WTC11 (cell line): ENCODE data around the gene MTA2. TPM values are rescaled to one million over a fixed set of nuclear protein-coding genes. Genes with fewer than 3 reads are reported as not detected.

Source experiments
- ATAC-seq: fragments of 200-7000 bp; cut with Tn5 transposase; 2 replicates; pipeline ENCODE4 v1.10.0; 2021; ENCODE audit warnings: mild to moderate bottlenecking, moderate library complexity
- CTCF ChIA-PET: fragments of 300-600 bp; sonication (Branson Sonifier 250); formaldehyde crosslinking; loops from one replicate; lab custom pipeline; 2021; ENCODE audit warnings: antibody characterized with exemption; lab: Charles Lee
- POLR2A ChIA-PET: fragments of 350-600 bp; sonication (Branson Sonifier 250); formaldehyde crosslinking; loops from one replicate; lab custom pipeline; 2021; ENCODE audit warnings: antibody characterized with exemption; lab: Charles Lee
- DNase-seq: peaks from one replicate; pipeline ENCODE4 v3.0.0; 2021; ENCODE audit warnings: low spot score
- H3K27ac Mint-ChIP-seq: 2 replicates; pipeline ENCODE4 v1.8.0; 2021; ENCODE audit warnings: mixed read lengths
- H3K27me3 Mint-ChIP-seq: 2 replicates; pipeline ENCODE4 v1.8.0; 2021; ENCODE audit warnings: low read depth, mild to moderate bottlenecking, moderate library complexity, mixed read lengths
- H3K36me3 Mint-ChIP-seq: 2 replicates; pipeline ENCODE4 v1.8.0; 2021; ENCODE audit warnings: mixed read lengths
- H3K4me1 Mint-ChIP-seq: 2 replicates; pipeline ENCODE4 v1.8.0; 2022; ENCODE audit warnings: mixed read lengths
- H3K4me3 Mint-ChIP-seq: 2 replicates; pipeline ENCODE4 v1.8.0; 2021; ENCODE audit warnings: mild to moderate bottlenecking, moderate library complexity, mixed read lengths
- H3K9me3 Mint-ChIP-seq: 2 replicates; pipeline ENCODE4 v1.8.0; 2021; ENCODE audit warnings: mixed read lengths
- GABPB1 ChIP-seq: sonication (generic); formaldehyde crosslinking; IDR thresholded peaks from 2 replicates; pipeline ENCODE4 v1.8.1; 2023; ENCODE audit warnings: mild to moderate bottlenecking, missing genetic modification reagents
- GTF2I ChIP-seq: fragments of 250-450 bp; sonication (Bioruptor Pico); conservative IDR thresholded peaks from 2 replicates; pipeline ENCODE4 v1.4.0; 2021; ENCODE audit warnings: mild to moderate bottlenecking
- HMGA2 ChIP-seq: fragments of 250-450 bp; sonication (Bioruptor Pico); IDR thresholded peaks from 2 replicates; pipeline ENCODE4 v1.4.0; 2021; ENCODE audit warnings: mild to moderate bottlenecking, moderate library complexity
- KAT7 ChIP-seq: sonication (generic); formaldehyde crosslinking; IDR thresholded peaks from 2 replicates; pipeline ENCODE4 v1.8.1; 2023; ENCODE audit warnings: missing genetic modification reagents, mild to moderate bottlenecking, borderline replicate concordance
- OVOL2 ChIP-seq: fragments of 250-450 bp; sonication (Bioruptor Pico); IDR thresholded peaks from 2 replicates; pipeline ENCODE4 v1.9.0; 2021; ENCODE audit warnings: mild to moderate bottlenecking, borderline replicate concordance
- total RNA-seq: library from RNA; stranded (reverse); gene quantifications from 3 replicates; pipeline ENCODE4 v1.2.3, GENCODE V29; 2021
- TF ChIP-seq, protein P1 (sequence below): sonication (generic); formaldehyde crosslinking; IDR thresholded peaks from 2 replicates; pipeline ENCODE4 v1.8.0; 2022; ENCODE audit warnings: mild to moderate bottlenecking, missing genetic modification reagents
- TF ChIP-seq, protein P2 (sequence below): sonication (generic); formaldehyde crosslinking; IDR thresholded peaks from 2 replicates; pipeline ENCODE4 v1.8.0; 2022; ENCODE audit warnings: mild to moderate bottlenecking, missing genetic modification reagents
- TF ChIP-seq, protein P3 (sequence below): fragments of 250-450 bp; sonication (Bioruptor Pico); IDR thresholded peaks from 2 replicates; pipeline ENCODE4 v1.9.0; 2021; ENCODE audit warnings: mild to moderate bottlenecking
- TF ChIP-seq, protein P4 (sequence below): sonication (generic); formaldehyde crosslinking; IDR thresholded peaks from 2 replicates; pipeline ENCODE4 v1.8.1; 2023; ENCODE audit warnings: mild to moderate bottlenecking, missing genetic modification reagents, borderline replicate concordance
- TF ChIP-seq, protein P5 (sequence below): sonication (generic); formaldehyde crosslinking; IDR thresholded peaks from 2 replicates; pipeline ENCODE4 v1.8.0; 2022; ENCODE audit warnings: mild to moderate bottlenecking, missing genetic modification reagents
- TF ChIP-seq, protein P6 (sequence below): fragments of 250-450 bp; sonication (Bioruptor Pico); IDR thresholded peaks from 2 replicates; pipeline ENCODE4 v1.9.0; 2021; ENCODE audit warnings: moderate library complexity, mild to moderate bottlenecking, inconsistent platforms, borderline replicate concordance
- TF ChIP-seq, protein P7 (sequence below): sonication (generic); formaldehyde crosslinking; IDR thresholded peaks from 2 replicates; pipeline ENCODE4 v1.8.1; 2022; ENCODE audit warnings: low read depth, mild to moderate bottlenecking, moderate library complexity, missing genetic modification reagents, borderline replicate concordance
- TF ChIP-seq, protein P8 (sequence below): sonication (generic); formaldehyde crosslinking; conservative IDR thresholded peaks from 2 replicates; pipeline ENCODE4 v1.8.1; 2023; ENCODE audit warnings: mild to moderate bottlenecking, low read depth, missing genetic modification reagents, moderate library complexity
- TF ChIP-seq, protein P9 (sequence below): sonication (generic); formaldehyde crosslinking; IDR thresholded peaks from 2 replicates; pipeline ENCODE4 v1.8.1; 2022; ENCODE audit warnings: mild to moderate bottlenecking, missing genetic modification reagents, moderate library complexity, borderline replicate concordance

Gene MTA2
- total RNA-seq, 1 experiment from 2014 or later: 115 TPM

DNA sequence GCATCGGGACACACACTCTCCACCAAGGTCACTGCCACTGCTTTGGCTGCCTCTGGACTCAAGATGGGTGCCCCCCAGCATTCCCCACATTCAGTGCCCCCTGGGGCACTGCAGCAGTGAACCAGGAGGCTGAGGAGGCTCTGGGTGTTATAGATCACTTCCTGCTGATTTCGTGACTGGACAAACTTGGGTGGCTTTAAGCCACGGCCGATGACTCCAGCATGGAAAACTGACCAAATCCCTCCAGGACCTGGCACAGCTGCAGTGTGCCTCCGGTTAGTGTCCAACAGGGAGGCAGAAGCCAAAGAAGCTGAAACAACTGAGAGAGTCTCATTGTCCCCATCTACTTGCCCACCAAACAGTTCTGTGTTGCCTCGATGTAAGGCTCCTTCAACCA is 45.9 kb upstream of the MTA2 start:
- POLR2A ChIA-PET: interaction anchor here (0.5 to 6.3 kb wide), 5 partner anchors 18 to 209 kb away, joined by 4 to 42 read pairs (median 9); partner anchors contain the start of genes C11orf98, CSKMT, LBHD1 and STX5

DNA sequence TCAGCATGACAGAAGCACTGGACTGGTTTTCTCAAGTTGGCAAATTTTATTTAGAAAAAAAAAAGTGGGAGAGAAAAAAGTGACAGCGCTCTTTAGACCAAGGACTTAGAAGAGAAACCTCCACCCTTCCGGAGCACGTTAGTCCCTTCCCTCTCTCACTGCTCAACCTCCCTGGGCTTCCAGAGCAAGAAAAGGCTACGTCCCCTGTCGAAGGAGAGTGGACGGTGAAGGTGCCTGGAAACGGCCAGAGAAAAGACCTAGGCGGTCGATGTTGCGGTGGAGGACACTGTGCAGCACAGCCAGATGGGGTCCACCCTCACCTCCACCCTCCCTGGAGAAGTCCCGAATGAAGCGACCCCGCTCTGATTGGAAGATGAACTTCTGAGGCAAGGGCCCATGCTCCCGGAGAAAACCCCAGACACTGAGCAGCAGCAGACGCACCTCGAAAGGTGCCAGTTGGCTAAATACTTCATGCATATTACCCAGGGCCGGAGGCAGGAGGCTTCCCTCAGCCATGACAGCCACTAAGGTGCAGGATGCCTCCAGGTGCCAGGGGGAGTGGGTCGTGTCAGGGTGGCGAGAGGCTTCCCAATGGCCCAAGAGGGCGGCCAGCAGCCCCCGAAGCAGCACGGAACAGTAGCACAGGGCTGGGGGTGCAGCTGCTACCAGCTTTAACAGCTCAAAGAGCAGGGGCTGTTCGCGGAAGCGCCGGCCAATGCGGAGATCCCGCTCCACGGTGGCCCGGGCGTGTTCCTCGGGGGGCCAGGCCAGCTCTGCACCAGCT is 45.4 kb upstream of the MTA2 start:
- no peaks in the 10 kb centered on the region for H3K27me3 Mint-ChIP-seq
- H3K4me3 Mint-ChIP-seq: peak overlapping the region; percentile 99
- H3K9me3 Mint-ChIP-seq: no peaks in the 10 kb centered on the region
- ChIA-PET CTCF (interaction anchor here (0.6 to 2.2 kb wide), 11 partner anchors 8 to 223 kb away, joined by 3 to 7 read pairs (median 3); partner anchors contain the start of genes BSCL2, C11orf98, CSKMT and GNG3), POLR2A (interaction anchor here (0.6 to 6.3 kb wide), 8 partner anchors 18 to 271 kb away, joined by 3 to 42 read pairs (median 6); partner anchors contain the start of genes C11orf98, CSKMT, EEF1G and HNRNPUL2)
- peaks cover 36% of the 10 kb centered on the region for H3K36me3 Mint-ChIP-seq
- H3K27ac Mint-ChIP-seq: 0 out of 2 replicates have a peak overlapping the region, but pooled peaks have one; percentile 23
- ATAC-seq: peak; percentile 11
- DNase-seq: no peak
- H3K4me1 Mint-ChIP-seq: peaks cover 10% of the 10 kb centered on the region
- no peak for TF ChIP-seq GTF2I (CRISPR knock-in tag)
- TF ChIP-seq, protein P1, sequence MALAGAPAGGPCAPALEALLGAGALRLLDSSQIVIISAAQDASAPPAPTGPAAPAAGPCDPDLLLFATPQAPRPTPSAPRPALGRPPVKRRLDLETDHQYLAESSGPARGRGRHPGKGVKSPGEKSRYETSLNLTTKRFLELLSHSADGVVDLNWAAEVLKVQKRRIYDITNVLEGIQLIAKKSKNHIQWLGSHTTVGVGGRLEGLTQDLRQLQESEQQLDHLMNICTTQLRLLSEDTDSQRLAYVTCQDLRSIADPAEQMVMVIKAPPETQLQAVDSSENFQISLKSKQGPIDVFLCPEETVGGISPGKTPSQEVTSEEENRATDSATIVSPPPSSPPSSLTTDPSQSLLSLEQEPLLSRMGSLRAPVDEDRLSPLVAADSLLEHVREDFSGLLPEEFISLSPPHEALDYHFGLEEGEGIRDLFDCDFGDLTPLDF (CRISPR knock-in tag): 0 out of 2 replicates have a peak, but pooled peaks have one; percentile 7
- TF ChIP-seq, protein P2, sequence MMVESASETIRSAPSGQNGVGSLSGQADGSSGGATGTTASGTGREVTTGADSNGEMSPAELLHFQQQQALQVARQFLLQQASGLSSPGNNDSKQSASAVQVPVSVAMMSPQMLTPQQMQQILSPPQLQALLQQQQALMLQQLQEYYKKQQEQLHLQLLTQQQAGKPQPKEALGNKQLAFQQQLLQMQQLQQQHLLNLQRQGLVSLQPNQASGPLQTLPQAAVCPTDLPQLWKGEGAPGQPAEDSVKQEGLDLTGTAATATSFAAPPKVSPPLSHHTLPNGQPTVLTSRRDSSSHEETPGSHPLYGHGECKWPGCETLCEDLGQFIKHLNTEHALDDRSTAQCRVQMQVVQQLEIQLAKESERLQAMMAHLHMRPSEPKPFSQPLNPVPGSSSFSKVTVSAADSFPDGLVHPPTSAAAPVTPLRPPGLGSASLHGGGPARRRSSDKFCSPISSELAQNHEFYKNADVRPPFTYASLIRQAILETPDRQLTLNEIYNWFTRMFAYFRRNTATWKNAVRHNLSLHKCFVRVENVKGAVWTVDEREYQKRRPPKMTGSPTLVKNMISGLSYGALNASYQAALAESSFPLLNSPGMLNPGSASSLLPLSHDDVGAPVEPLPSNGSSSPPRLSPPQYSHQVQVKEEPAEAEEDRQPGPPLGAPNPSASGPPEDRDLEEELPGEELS (CRISPR knock-in tag): peak; percentile 32; the same call in 1 of the 2 replicates
- TF ChIP-seq, protein P3, sequence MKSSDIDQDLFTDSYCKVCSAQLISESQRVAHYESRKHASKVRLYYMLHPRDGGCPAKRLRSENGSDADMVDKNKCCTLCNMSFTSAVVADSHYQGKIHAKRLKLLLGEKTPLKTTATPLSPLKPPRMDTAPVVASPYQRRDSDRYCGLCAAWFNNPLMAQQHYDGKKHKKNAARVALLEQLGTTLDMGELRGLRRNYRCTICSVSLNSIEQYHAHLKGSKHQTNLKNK (CRISPR knock-in tag): no peak
- TF ChIP-seq, protein P4, sequence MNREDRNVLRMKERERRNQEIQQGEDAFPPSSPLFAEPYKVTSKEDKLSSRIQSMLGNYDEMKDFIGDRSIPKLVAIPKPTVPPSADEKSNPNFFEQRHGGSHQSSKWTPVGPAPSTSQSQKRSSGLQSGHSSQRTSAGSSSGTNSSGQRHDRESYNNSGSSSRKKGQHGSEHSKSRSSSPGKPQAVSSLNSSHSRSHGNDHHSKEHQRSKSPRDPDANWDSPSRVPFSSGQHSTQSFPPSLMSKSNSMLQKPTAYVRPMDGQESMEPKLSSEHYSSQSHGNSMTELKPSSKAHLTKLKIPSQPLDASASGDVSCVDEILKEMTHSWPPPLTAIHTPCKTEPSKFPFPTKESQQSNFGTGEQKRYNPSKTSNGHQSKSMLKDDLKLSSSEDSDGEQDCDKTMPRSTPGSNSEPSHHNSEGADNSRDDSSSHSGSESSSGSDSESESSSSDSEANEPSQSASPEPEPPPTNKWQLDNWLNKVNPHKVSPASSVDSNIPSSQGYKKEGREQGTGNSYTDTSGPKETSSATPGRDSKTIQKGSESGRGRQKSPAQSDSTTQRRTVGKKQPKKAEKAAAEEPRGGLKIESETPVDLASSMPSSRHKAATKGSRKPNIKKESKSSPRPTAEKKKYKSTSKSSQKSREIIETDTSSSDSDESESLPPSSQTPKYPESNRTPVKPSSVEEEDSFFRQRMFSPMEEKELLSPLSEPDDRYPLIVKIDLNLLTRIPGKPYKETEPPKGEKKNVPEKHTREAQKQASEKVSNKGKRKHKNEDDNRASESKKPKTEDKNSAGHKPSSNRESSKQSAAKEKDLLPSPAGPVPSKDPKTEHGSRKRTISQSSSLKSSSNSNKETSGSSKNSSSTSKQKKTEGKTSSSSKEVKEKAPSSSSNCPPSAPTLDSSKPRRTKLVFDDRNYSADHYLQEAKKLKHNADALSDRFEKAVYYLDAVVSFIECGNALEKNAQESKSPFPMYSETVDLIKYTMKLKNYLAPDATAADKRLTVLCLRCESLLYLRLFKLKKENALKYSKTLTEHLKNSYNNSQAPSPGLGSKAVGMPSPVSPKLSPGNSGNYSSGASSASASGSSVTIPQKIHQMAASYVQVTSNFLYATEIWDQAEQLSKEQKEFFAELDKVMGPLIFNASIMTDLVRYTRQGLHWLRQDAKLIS (CRISPR knock-in tag): no peak
- TF ChIP-seq, protein P5, sequence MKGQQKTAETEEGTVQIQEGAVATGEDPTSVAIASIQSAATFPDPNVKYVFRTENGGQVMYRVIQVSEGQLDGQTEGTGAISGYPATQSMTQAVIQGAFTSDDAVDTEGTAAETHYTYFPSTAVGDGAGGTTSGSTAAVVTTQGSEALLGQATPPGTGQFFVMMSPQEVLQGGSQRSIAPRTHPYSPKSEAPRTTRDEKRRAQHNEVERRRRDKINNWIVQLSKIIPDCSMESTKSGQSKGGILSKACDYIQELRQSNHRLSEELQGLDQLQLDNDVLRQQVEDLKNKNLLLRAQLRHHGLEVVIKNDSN (CRISPR knock-in tag): no peak
- TF ChIP-seq HMGA2 (CRISPR knock-in tag): no peak

More for the DNA sequence above, 45.9 kb upstream of the MTA2 start:
- H3K27ac Mint-ChIP-seq: no peak overlapping the region; the same call in 1 of the 2 replicates
- CTCF ChIA-PET: interaction anchor here (0.8 to 1.1 kb wide), 2 partner anchors 17 kb away, joined by 3 to 4 read pairs; partner anchors contain the start of genes C11orf98 and CSKMT
- DNase-seq (no peak), ATAC-seq (no peak)
- peaks cover 14% of the 10 kb centered on the region for H3K4me1 Mint-ChIP-seq
- H3K4me3 Mint-ChIP-seq: no peak overlapping the region
- peaks cover 34% of the 10 kb centered on the region for H3K36me3 Mint-ChIP-seq
- TF ChIP-seq, protein P6, sequence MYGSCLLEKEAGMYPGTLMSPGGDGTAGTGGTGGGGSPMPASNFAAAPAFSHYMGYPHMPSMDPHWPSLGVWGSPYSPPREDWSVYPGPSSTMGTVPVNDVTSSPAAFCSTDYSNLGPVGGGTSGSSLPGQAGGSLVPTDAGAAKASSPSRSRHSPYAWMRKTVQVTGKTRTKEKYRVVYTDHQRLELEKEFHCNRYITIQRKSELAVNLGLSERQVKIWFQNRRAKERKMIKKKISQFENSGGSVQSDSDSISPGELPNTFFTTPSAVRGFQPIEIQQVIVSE (CRISPR knock-in tag): no peak
- TF ChIP-seq, protein P7, sequence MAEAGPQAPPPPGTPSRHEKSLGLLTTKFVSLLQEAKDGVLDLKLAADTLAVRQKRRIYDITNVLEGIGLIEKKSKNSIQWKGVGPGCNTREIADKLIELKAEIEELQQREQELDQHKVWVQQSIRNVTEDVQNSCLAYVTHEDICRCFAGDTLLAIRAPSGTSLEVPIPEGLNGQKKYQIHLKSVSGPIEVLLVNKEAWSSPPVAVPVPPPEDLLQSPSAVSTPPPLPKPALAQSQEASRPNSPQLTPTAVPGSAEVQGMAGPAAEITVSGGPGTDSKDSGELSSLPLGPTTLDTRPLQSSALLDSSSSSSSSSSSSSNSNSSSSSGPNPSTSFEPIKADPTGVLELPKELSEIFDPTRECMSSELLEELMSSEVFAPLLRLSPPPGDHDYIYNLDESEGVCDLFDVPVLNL (CRISPR knock-in tag): no peak
- no peak for TF ChIP-seq GABPB1 (CRISPR knock-in tag)
- TF ChIP-seq, protein P8, sequence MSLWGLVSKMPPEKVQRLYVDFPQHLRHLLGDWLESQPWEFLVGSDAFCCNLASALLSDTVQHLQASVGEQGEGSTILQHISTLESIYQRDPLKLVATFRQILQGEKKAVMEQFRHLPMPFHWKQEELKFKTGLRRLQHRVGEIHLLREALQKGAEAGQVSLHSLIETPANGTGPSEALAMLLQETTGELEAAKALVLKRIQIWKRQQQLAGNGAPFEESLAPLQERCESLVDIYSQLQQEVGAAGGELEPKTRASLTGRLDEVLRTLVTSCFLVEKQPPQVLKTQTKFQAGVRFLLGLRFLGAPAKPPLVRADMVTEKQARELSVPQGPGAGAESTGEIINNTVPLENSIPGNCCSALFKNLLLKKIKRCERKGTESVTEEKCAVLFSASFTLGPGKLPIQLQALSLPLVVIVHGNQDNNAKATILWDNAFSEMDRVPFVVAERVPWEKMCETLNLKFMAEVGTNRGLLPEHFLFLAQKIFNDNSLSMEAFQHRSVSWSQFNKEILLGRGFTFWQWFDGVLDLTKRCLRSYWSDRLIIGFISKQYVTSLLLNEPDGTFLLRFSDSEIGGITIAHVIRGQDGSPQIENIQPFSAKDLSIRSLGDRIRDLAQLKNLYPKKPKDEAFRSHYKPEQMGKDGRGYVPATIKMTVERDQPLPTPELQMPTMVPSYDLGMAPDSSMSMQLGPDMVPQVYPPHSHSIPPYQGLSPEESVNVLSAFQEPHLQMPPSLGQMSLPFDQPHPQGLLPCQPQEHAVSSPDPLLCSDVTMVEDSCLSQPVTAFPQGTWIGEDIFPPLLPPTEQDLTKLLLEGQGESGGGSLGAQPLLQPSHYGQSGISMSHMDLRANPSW (CRISPR knock-in tag): no peak
- no peak for TF ChIP-seq KAT7 (CRISPR knock-in tag)
- TF ChIP-seq, protein P9, sequence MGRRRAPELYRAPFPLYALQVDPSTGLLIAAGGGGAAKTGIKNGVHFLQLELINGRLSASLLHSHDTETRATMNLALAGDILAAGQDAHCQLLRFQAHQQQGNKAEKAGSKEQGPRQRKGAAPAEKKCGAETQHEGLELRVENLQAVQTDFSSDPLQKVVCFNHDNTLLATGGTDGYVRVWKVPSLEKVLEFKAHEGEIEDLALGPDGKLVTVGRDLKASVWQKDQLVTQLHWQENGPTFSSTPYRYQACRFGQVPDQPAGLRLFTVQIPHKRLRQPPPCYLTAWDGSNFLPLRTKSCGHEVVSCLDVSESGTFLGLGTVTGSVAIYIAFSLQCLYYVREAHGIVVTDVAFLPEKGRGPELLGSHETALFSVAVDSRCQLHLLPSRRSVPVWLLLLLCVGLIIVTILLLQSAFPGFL (CRISPR knock-in tag): no peak
- TF ChIP-seq, protein P5 (CRISPR knock-in tag): no peak
- TF ChIP-seq OVOL2: no peak
- no peaks in the 10 kb centered on the region for H3K9me3 Mint-ChIP-seq
- no peaks in the 10 kb centered on the region for H3K27me3 Mint-ChIP-seq
